Measurements from ENCODE around the gene RADIL. TPM values are rescaled to one million over a fixed set of nuclear protein-coding genes. Genes with fewer than 3 reads are reported as not detected.

RADIL gene
- total RNA-seq, 1 experiment from 2014 or later, result 5.6 TPM

- Histone ChIP-seq H3K4me1 (ENCODE audit: insufficient read depth, low read length) (no peaks in the 10 kb centered on the region), H3F3A (ENCODE audit: low read length, unreplicated experiment) (no peaks in the 10 kb centered on the region), H3K27me3 (ENCODE audit: low read length) (no peaks in the 10 kb centered on the region), H3K4me3 (ENCODE audit: low read length) (no peak overlapping the region), H3K27ac (ENCODE audit: low read length) (no peak overlapping the region), H3K4me2 (ENCODE audit: low read length) (no peak overlapping the region), H3K79me2 (ENCODE audit: low read length) (no peaks in the 10 kb centered on the region), H4K20me1 (ENCODE audit: low read length) (no peaks in the 10 kb centered on the region), H3K9ac (ENCODE audit: low read length) (no peak overlapping the region), H3K9me2 (replicated peaks; ENCODE audit: low read length) (no peaks in the 10 kb centered on the region), H3K9me3 (ENCODE audit: low read length) (no peaks in the 10 kb centered on the region), H3K36me3 (ENCODE audit: low read depth, low read length) (no peaks in the 10 kb centered on the region), H2AFZ (ENCODE audit: low read length) (no peak overlapping the region)
- intact Hi-C loops (cut with micrococcal nuclease), result no loop called here
- POLR2A ChIA-PET (ENCODE audit: unreplicated experiment), result no interaction called here
- CTCF ChIA-PET, result no interaction called here
- TF ChIP-seq, protein P1, sequence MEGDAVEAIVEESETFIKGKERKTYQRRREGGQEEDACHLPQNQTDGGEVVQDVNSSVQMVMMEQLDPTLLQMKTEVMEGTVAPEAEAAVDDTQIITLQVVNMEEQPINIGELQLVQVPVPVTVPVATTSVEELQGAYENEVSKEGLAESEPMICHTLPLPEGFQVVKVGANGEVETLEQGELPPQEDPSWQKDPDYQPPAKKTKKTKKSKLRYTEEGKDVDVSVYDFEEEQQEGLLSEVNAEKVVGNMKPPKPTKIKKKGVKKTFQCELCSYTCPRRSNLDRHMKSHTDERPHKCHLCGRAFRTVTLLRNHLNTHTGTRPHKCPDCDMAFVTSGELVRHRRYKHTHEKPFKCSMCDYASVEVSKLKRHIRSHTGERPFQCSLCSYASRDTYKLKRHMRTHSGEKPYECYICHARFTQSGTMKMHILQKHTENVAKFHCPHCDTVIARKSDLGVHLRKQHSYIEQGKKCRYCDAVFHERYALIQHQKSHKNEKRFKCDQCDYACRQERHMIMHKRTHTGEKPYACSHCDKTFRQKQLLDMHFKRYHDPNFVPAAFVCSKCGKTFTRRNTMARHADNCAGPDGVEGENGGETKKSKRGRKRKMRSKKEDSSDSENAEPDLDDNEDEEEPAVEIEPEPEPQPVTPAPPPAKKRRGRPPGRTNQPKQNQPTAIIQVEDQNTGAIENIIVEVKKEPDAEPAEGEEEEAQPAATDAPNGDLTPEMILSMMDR (conservative IDR thresholded peaks at IDR 0.05; ENCODE audit: low read depth, low read length), result no peak
- no peak for TF ChIP-seq EZH2phosphoT487 (IDR thresholded peaks at IDR 0.05; ENCODE audit: borderline replicate concordance, low read length)
- no peak for TF ChIP-seq EZH2 (IDR thresholded peaks at IDR 0.05; ENCODE audit: low read length, unreplicated experiment)
- BruUV-seq (replicated peaks), result no TSS peak
- no peak for ATAC-seq
- DNase-seq, result no peak
Measured at GRCh38 chr7:4820967-4821471, 62.5 kb downstream of the RADIL start.

DNA sequence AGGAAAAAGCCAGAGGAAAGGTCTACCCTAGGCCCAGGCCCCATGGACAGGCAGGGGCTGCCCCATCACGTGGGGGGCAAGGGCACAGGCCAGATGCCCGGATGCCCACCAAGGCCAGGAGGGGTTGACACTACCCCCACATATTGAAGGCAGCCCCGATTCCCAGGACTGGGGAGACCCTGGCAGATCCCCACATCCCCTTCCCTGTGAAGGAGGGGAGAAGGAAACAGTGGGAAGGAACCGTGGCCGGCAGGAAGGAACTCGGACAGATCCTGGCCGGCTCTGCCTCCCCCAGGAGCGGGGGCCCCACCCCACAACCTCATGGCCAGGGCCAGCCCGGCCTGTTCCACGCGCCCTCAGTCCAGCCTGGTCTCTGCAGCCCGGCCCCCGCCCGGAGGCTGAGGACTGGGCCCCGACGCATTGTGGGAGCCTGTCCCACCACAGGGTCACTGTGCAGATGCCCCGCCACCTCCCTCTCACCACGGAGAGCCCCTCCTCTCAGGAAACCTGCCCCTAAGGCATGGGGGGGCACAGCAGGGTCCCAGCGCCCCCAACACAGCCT, 63.0 kb downstream of the RADIL start:
- no peak for TF ChIP-seq EZH2 (IDR thresholded peaks at IDR 0.05; ENCODE audit: low read length, unreplicated experiment)
- TF ChIP-seq EZH2phosphoT487 (IDR thresholded peaks at IDR 0.05; ENCODE audit: borderline replicate concordance, low read length), result no peak
- TF ChIP-seq, protein P1 (conservative IDR thresholded peaks at IDR 0.05; ENCODE audit: low read depth, low read length), result no peak
- Histone ChIP-seq H3K9me2 (replicated peaks; ENCODE audit: low read length) (no peaks in the 10 kb centered on the region), H4K20me1 (ENCODE audit: low read length) (no peaks in the 10 kb centered on the region), H3K9me3 (ENCODE audit: low read length) (no peaks in the 10 kb centered on the region), H3K27ac (ENCODE audit: low read length) (no peak overlapping the region), H3K4me3 (ENCODE audit: low read length) (no peak overlapping the region), H3K9ac (ENCODE audit: low read length) (no peak overlapping the region), H3K79me2 (ENCODE audit: low read length) (no peaks in the 10 kb centered on the region), H3K36me3 (ENCODE audit: low read depth, low read length) (no peaks in the 10 kb centered on the region), H3K4me1 (ENCODE audit: insufficient read depth, low read length) (no peaks in the 10 kb centered on the region), H2AFZ (ENCODE audit: low read length) (no peak overlapping the region), H3F3A (ENCODE audit: low read length, unreplicated experiment) (no peaks in the 10 kb centered on the region), H3K4me2 (ENCODE audit: low read length) (no peak overlapping the region), H3K27me3 (ENCODE audit: low read length) (no peaks in the 10 kb centered on the region)
- intact Hi-C loops (cut with micrococcal nuclease), result no loop called here
- ChIA-PET CTCF (no interaction called here), POLR2A (ENCODE audit: unreplicated experiment) (no interaction called here)
- DNase-seq, result no peak
- no TSS peak for BruUV-seq (replicated peaks)
- ATAC-seq, result no peak

DNA sequence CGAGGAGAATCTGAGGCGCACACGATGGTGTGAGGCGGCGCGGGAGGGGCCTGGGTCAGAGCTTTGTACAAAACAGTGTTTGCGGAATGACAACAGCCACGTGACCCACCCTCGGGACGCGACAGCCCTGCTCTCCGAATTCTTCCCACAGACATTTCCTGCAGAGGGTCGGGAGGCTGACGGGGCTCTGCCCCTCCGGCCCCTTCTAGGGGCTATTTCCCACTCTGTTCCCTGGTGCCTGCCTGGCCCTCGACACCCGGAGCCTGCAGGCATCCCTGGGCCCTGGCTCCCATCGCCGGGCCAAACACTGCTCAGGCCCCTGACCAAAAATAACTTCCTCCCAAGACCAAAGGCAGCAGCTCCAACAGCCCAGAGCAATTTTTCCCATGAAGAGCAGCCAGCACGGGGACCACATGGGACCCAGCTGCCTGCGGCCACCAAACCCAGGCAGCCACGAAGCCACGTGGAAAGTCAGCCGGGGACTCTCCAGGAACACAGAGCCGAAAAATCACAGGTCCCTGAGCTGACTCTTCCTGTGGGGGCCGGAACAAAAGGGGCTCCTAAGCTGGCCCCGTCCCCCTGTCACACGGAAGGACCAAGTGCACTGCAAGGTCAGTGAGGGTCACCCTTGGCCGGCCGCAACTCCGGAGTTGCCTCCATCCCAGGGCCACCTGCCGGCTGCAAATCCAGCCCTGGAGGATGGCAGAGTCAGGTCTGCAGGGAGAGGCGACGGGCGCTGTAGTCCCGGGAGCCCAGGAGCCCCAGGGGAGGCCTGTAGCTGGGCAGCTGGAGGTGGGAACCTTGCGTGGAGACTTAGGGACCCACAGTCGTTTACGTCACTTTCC, 63.7 kb downstream of the RADIL start:
- Histone ChIP-seq H4K20me1 (ENCODE audit: low read length) (no peaks in the 10 kb centered on the region), H3K27me3 (ENCODE audit: low read length) (no peaks in the 10 kb centered on the region), H3K36me3 (ENCODE audit: low read depth, low read length) (no peaks in the 10 kb centered on the region), H3K9me2 (replicated peaks; ENCODE audit: low read length) (no peaks in the 10 kb centered on the region), H3K4me2 (ENCODE audit: low read length) (no peak overlapping the region), H3K27ac (ENCODE audit: low read length) (no peak overlapping the region), H3K9me3 (ENCODE audit: low read length) (no peaks in the 10 kb centered on the region), H3K79me2 (ENCODE audit: low read length) (no peaks in the 10 kb centered on the region), H3K4me3 (ENCODE audit: low read length) (no peak overlapping the region), H3F3A (ENCODE audit: low read length, unreplicated experiment) (no peaks in the 10 kb centered on the region), H2AFZ (ENCODE audit: low read length) (no peak overlapping the region), H3K4me1 (ENCODE audit: insufficient read depth, low read length) (no peaks in the 10 kb centered on the region), H3K9ac (ENCODE audit: low read length) (no peak overlapping the region)
- no peak for DNase-seq
- TF ChIP-seq EZH2 (IDR thresholded peaks at IDR 0.05; ENCODE audit: low read length, unreplicated experiment) (no peak), EZH2phosphoT487 (IDR thresholded peaks at IDR 0.05; ENCODE audit: borderline replicate concordance, low read length) (no peak)
- TF ChIP-seq, protein P1 (conservative IDR thresholded peaks at IDR 0.05; ENCODE audit: low read depth, low read length), result no peak
- CTCF ChIA-PET, result no interaction called here
- intact Hi-C loops (cut with micrococcal nuclease), result no loop called here
- POLR2A ChIA-PET (ENCODE audit: unreplicated experiment), result no interaction called here
- ATAC-seq, result no peak
- BruUV-seq (replicated peaks), result no TSS peak

Measured in PC-3 (cell line).